Ishikawa (cell line): ENCODE results near the gene SLCO3A1.

Experiments used
- CEBPB ChIP-seq: IDR thresholded peaks from 2 replicates; pipeline ENCODE4 v1.6.1; 2012
- CREB1 ChIP-seq: IDR thresholded peaks from 2 replicates; pipeline ENCODE4 v1.6.1; 2012; ENCODE audit warnings: low read depth
- EP300 ChIP-seq: IDR thresholded peaks from 2 replicates; pipeline ENCODE4 v1.6.1; 2012; ENCODE audit warnings: borderline replicate concordance
- FOXM1 ChIP-seq: IDR thresholded peaks from 2 replicates; pipeline ENCODE4 v1.6.1; 2012; ENCODE audit warnings: low read depth, borderline replicate concordance
- NFIC ChIP-seq: IDR thresholded peaks from 2 replicates; pipeline ENCODE4 v1.6.1; 2012
- RAD21 ChIP-seq: IDR thresholded peaks from 2 replicates; pipeline ENCODE4 v1.6.1; 2012; ENCODE audit warnings: low read depth
- TAF1 ChIP-seq: IDR thresholded peaks from 2 replicates; pipeline ENCODE4 v1.6.1; 2012; ENCODE audit warnings: low read depth, mild to moderate bottlenecking
- TCF12 ChIP-seq: IDR thresholded peaks from 2 replicates; pipeline ENCODE4 v1.6.1; 2012; ENCODE audit warnings: low read depth
- YY1 ChIP-seq: IDR thresholded peaks from 2 replicates; pipeline ENCODE4 v1.6.1; 2012; ENCODE audit warnings: low read depth
- ZBTB7A ChIP-seq: IDR thresholded peaks from 2 replicates; pipeline ENCODE4 v1.6.1; 2012; ENCODE audit warnings: low read depth
- TF ChIP-seq, protein P1 (sequence below): IDR thresholded peaks from 2 replicates; pipeline ENCODE4 v1.6.1; 2012
- TF ChIP-seq, protein P2 (sequence below): IDR thresholded peaks from 2 replicates; pipeline ENCODE4 v1.6.1; 2012
- TF ChIP-seq, protein P3 (sequence below): IDR thresholded peaks from 2 replicates; pipeline ENCODE4 v1.6.1; 2012; ENCODE audit warnings: low read depth, mild to moderate bottlenecking

GRCh38 chr15:92187975-92188374 lies 334.5 kb downstream of the SLCO3A1 start:
- TF ChIP-seq YY1 (no peak), CREB1 (no peak), EP300 (no peak), TAF1 (no peak), RAD21 (no peak), NFIC (no peak), CEBPB (no peak), ZBTB7A (no peak), FOXM1 (no peak), TCF12 (no peak)
- TF ChIP-seq, protein P1, sequence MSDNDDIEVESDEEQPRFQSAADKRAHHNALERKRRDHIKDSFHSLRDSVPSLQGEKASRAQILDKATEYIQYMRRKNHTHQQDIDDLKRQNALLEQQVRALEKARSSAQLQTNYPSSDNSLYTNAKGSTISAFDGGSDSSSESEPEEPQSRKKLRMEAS, result no peak
- TF ChIP-seq, protein P2, sequence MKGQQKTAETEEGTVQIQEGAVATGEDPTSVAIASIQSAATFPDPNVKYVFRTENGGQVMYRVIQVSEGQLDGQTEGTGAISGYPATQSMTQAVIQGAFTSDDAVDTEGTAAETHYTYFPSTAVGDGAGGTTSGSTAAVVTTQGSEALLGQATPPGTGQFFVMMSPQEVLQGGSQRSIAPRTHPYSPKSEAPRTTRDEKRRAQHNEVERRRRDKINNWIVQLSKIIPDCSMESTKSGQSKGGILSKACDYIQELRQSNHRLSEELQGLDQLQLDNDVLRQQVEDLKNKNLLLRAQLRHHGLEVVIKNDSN, result no peak
- TF ChIP-seq, protein P3, sequence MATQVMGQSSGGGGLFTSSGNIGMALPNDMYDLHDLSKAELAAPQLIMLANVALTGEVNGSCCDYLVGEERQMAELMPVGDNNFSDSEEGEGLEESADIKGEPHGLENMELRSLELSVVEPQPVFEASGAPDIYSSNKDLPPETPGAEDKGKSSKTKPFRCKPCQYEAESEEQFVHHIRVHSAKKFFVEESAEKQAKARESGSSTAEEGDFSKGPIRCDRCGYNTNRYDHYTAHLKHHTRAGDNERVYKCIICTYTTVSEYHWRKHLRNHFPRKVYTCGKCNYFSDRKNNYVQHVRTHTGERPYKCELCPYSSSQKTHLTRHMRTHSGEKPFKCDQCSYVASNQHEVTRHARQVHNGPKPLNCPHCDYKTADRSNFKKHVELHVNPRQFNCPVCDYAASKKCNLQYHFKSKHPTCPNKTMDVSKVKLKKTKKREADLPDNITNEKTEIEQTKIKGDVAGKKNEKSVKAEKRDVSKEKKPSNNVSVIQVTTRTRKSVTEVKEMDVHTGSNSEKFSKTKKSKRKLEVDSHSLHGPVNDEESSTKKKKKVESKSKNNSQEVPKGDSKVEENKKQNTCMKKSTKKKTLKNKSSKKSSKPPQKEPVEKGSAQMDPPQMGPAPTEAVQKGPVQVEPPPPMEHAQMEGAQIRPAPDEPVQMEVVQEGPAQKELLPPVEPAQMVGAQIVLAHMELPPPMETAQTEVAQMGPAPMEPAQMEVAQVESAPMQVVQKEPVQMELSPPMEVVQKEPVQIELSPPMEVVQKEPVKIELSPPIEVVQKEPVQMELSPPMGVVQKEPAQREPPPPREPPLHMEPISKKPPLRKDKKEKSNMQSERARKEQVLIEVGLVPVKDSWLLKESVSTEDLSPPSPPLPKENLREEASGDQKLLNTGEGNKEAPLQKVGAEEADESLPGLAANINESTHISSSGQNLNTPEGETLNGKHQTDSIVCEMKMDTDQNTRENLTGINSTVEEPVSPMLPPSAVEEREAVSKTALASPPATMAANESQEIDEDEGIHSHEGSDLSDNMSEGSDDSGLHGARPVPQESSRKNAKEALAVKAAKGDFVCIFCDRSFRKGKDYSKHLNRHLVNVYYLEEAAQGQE, result no peak
